OCI-LY3 (cell line): ENCODE results near the gene COX8C.

Experiments used
- CTCF ChIP-seq: fragments of 200-600, 300-600 bp; sonication (generic); IDR thresholded peaks from 2 replicates; pipeline ENCODE4 v1.5.1; 2014; ENCODE audit warnings: antibody characterized with exemption, low read length, low read depth
- EZH2phosphoT487 ChIP-seq: fragments of 200-600 bp; shearing (Covaris generic); IDR thresholded peaks from 2 replicates; pipeline ENCODE4 v1.6.1; 2018; ENCODE audit warnings: antibody characterized with exemption, mixed run types, low read depth

- TF ChIP-seq EZH2phosphoT487: no peak
- no peak for TF ChIP-seq CTCF
These were observed 40.2 kb upstream of the COX8C start for GRCh38 chr14:93306812-93307211.
